ENCODE results near the gene ACTL7A. TPM values are rescaled to one million over a fixed set of nuclear protein-coding genes. Genes with fewer than 3 reads are reported as not detected.
"Not testable (repeated sequence)": the region's sequence is repeated elsewhere in the genome, so short reads cannot be mapped to it uniquely, and the experiment has no call there.

Gene ACTL7A
- total RNA-seq, 1 donor from 2014 or later, result not detected

- DNase-seq (ENCODE audit: low spot score in 2 of 2), result no peak
- FAIRE-seq, result no peak
Measured at GRCh38 chr9:108845947-108846346, 16.1 kb upstream of the ACTL7A start.

GRCh38 chr9:108848296-108848695, 13.8 kb upstream of the ACTL7A start:
- not testable (repeated sequence) for DNase-seq (ENCODE audit: low spot score in 2 of 2); FAIRE-seq

- no peak for FAIRE-seq
Measured at GRCh38 chr9:108850293-108850897, 11.7 kb upstream of the ACTL7A start.

GRCh38 chr9:108851138-108851537, 10.9 kb upstream of the ACTL7A start:
- FAIRE-seq (no peak), DNase-seq (ENCODE audit: low spot score in 2 of 2) (no peak)

More at GRCh38 chr9:108850293-108850897, 11.7 kb upstream of the ACTL7A start:
- DNase-seq (ENCODE audit: low spot score in 2 of 2), result peak; percentile 43 to 54

GRCh38 chr9:108852079-108852478, 10.0 kb upstream of the ACTL7A start:
- DNase-seq (ENCODE audit: low spot score in 2 of 2) (no peak), FAIRE-seq (no peak)

GRCh38 chr9:108854094-108854493, 8.0 kb upstream of the ACTL7A start:
- DNase-seq (ENCODE audit: low spot score in 2 of 2), result no peak
- no peak for FAIRE-seq

GRCh38 chr9:108854641-108855528, 7.2 kb upstream of the ACTL7A start:
- no peak for DNase-seq (ENCODE audit: low spot score in 2 of 2)

GRCh38 chr9:108855529-108855886, 6.6 kb upstream of the ACTL7A start:
- DNase-seq (ENCODE audit: low spot score in 2 of 2) (no peak), FAIRE-seq (no peak)

More at GRCh38 chr9:108854641-108855528, 7.2 kb upstream of the ACTL7A start:
- no peak for FAIRE-seq

- no peak for FAIRE-seq
- no peak for DNase-seq (ENCODE audit: low spot score in 2 of 2)
Measured at GRCh38 chr9:108855888-108856287, 6.2 kb upstream of the ACTL7A start, which contains the start of gene ACTL7B. TSS of gene ACTL7B (minus strand) at chr9:108855986. CDS start at chr9:108855930, 56 bp downstream.

GRCh38 chr9:108857572-108857971, 4.5 kb upstream of the ACTL7A start:
- FAIRE-seq (no peak), DNase-seq (ENCODE audit: low spot score in 2 of 2) (no peak)

- no peak for FAIRE-seq
- DNase-seq (ENCODE audit: low spot score in 2 of 2), result no peak
Measured at GRCh38 chr9:108859459-108860114, 2.5 kb upstream of the ACTL7A start.

- DNase-seq (ENCODE audit: low spot score in 2 of 2) (no peak), FAIRE-seq (no peak)
Measured at GRCh38 chr9:108860354-108860753, 1.7 kb upstream of the ACTL7A start.

GRCh38 chr9:108860764-108861163, 1.3 kb upstream of the ACTL7A start:
- no peak for DNase-seq (ENCODE audit: low spot score in 2 of 2)
- no peak for FAIRE-seq

- DNase-seq (ENCODE audit: low spot score in 2 of 2) (no peak), FAIRE-seq (no peak)
Measured at GRCh38 chr9:108861464-108861863, 602 bp upstream of the ACTL7A start.

GRCh38 chr9:108863891-108864290, 1.8 kb downstream of the ACTL7A start:
- FAIRE-seq (no peak), DNase-seq (ENCODE audit: low spot score in 2 of 2) (no peak)

- no peak for FAIRE-seq
- DNase-seq (ENCODE audit: low spot score in 2 of 2), result no peak
Measured at GRCh38 chr9:108864446-108864845, 2.4 kb downstream of the ACTL7A start.

- FAIRE-seq (no peak), DNase-seq (ENCODE audit: low spot score in 2 of 2) (no peak)
Measured at GRCh38 chr9:108865037-108865436, 3.0 kb downstream of the ACTL7A start.

- FAIRE-seq (no peak), DNase-seq (ENCODE audit: low spot score in 2 of 2) (no peak)
Measured at GRCh38 chr9:108866001-108866420, 3.9 kb downstream of the ACTL7A start.

GRCh38 chr9:108867116-108867515, 5.0 kb downstream of the ACTL7A start:
- DNase-seq (ENCODE audit: low spot score in 2 of 2), result no peak
- FAIRE-seq, result no peak

GRCh38 chr9:108867829-108868228, 5.8 kb downstream of the ACTL7A start:
- DNase-seq (ENCODE audit: low spot score in 2 of 2) (no peak), FAIRE-seq (no peak)

GRCh38 chr9:108869092-108869725, 7.1 kb downstream of the ACTL7A start:
- FAIRE-seq, result no peak
- DNase-seq (ENCODE audit: low spot score in 2 of 2), result no peak

Measured in frontal cortex (tissue), 4 donors.